Gastroesophageal sphincter (tissue), 4 donors: ENCODE data around the gene ARHGAP26. TPM values are rescaled to one million over a fixed set of nuclear protein-coding genes. Genes with fewer than 3 reads are reported as not detected.

ENCODE experiments used
- ATAC-seq: fragments of 150-250 bp; one replicate; pipeline ENCODE4 v1.9.1; 2016; ENCODE audit warnings: mild to moderate bottlenecking, moderate library complexity
- H3K27ac ChIP-seq, 4 donors: fragments of 200-600 bp; sonication (generic) in 3 of 4; 1 replicate in 3 of 4; 2 replicates in 1 of 4; pipeline ENCODE4 v1.5.1; 2016 to 2019
- H3K27me3 ChIP-seq: fragments of 200-600 bp; sonication (generic); one replicate; pipeline ENCODE4 v1.5.1; 2019
- H3K36me3 ChIP-seq, 2 donors: fragments of 200-600 bp; sonication (generic); one replicate each; pipeline ENCODE4 v1.5.1; 2019; ENCODE audit warnings: control low read depth in 1 of 2
- H3K4me1 ChIP-seq, 3 donors: fragments of 200-600 bp; sonication (generic); 1 replicate in 2 of 3; 2 replicates in 1 of 3; pipeline ENCODE4 v1.5.1; 2016 to 2019; ENCODE audit warnings: control low read depth in 2 of 3
- H3K4me3 ChIP-seq, 2 donors: fragments of 200-600 bp; sonication (generic); one replicate each; pipeline ENCODE4 v1.5.1; 2019; ENCODE audit warnings: mild to moderate bottlenecking in 1 of 2, moderate library complexity in 1 of 2
- H3K9me3 ChIP-seq, 3 donors: fragments of 200-600 bp; sonication (generic); one replicate each; pipeline ENCODE4 v1.5.1; 2017 to 2019; ENCODE audit warnings: control low read depth in 2 of 3
- CTCF ChIP-seq, 4 experiments: fragments of 200-600 bp in 2 of 4; fragments of 450-650 bp in 2 of 4; sonication (generic) in 1 of 4; IDR thresholded peaks; one replicate each; pipeline ENCODE4 v1.5.1; 2017 to 2019; ENCODE audit warnings: antibody characterized with exemption in 4 of 4, mild to moderate bottlenecking in 2 of 4, moderate library complexity in 2 of 4
- EP300 ChIP-seq: sonication (generic); formaldehyde crosslinking; IDR thresholded peaks from one replicate; pipeline ENCODE4 v1.6.1; 2017; ENCODE audit warnings: antibody characterized with exemption, mild to moderate bottlenecking
- POLR2A ChIP-seq, 2 donors: fragments of 450-650 bp; IDR thresholded peaks; one replicate each; pipeline ENCODE4 v1.6.1; 2017; ENCODE audit warnings: antibody characterized with exemption in 2 of 2, mild to moderate bottlenecking in 2 of 2, moderate library complexity in 1 of 2
- POLR2AphosphoS5 ChIP-seq: sonication (generic); formaldehyde crosslinking; IDR thresholded peaks from one replicate; pipeline ENCODE4 v1.6.1; 2017; ENCODE audit warnings: antibody characterized with exemption
- WGBS, 2 donors: methylation state at CpG; one replicate each; pipeline ENCODE4 v1.1.5; 2018; ENCODE audit warnings: low coverage in 1 of 2; 5-methylcytosine and 5-hydroxymethylcytosine counted together
- total RNA-seq, 4 donors: library from RNA; depleted of rRNA; stranded (reverse); fragments of >200 nt; gene quantifications; one replicate each; pipeline ENCODE4 v1.1.0, GENCODE V29; 2016

Gene ARHGAP26
- total RNA-seq, 4 donors from 2014 or later = 15.2 to 41.7 (median 31.7) TPM

GRCh38 chr5:143052967-143053682 is 282.9 kb downstream of the ARHGAP26 start:
- WGBS, 2 donors = 86 to 100% methylated on average over 1 of the region's 3 CpGs
- Histone ChIP-seq H3K27ac (no peak overlapping the region), H3K36me3 (no peaks in the 10 kb centered on the region), H3K9me3 (no peaks in the 10 kb centered on the region), H3K27me3 (no peaks in the 10 kb centered on the region), H3K4me3 (no peak overlapping the region), H3K4me1 (peaks cover 12 to 56% (median 12%) of the 10 kb centered on the region in 3 donors)
- no peak for ATAC-seq
- TF ChIP-seq POLR2A (IDR thresholded peaks at IDR 0.05) (no peak), POLR2AphosphoS5 (no peak), CTCF (IDR thresholded peaks at IDR 0.05) (no peak), EP300 (no peak)

GRCh38 chr5:143053780-143054179 is 283.6 kb downstream of the ARHGAP26 start:
- 77 to 94% methylated on average over 8 of the region's 8 CpGs for WGBS, 2 donors

GRCh38 chr5:143054480-143054941 is 284.3 kb downstream of the ARHGAP26 start:
- no peaks in the 10 kb centered on the region for H3K27me3 ChIP-seq
- peaks cover 12 to 67% (median 14%) of the 10 kb centered on the region in 3 donors for H3K4me1 ChIP-seq
- no peak for TF ChIP-seq CTCF (IDR thresholded peaks at IDR 0.05)
- TF ChIP-seq POLR2AphosphoS5 = no peak
- no peak for TF ChIP-seq POLR2A (IDR thresholded peaks at IDR 0.05)
- no peak for TF ChIP-seq EP300
- no peak overlapping the region for H3K4me3 ChIP-seq
- peaks cover 0 to 4% of the 10 kb centered on the region in 2 donors for H3K36me3 ChIP-seq
- WGBS, 2 donors = 18 to 21% methylated on average over 4 to 5 of the region's 5 CpGs
- H3K27ac ChIP-seq = no peak overlapping the region
- H3K9me3 ChIP-seq = no peaks in the 10 kb centered on the region
- no peak for ATAC-seq

More at GRCh38 chr5:143053780-143054179, 283.6 kb downstream of the ARHGAP26 start:
- H3K4me3 ChIP-seq = no peak overlapping the region
- TF ChIP-seq CTCF (IDR thresholded peaks at IDR 0.05) = no peak
- no peak for TF ChIP-seq POLR2AphosphoS5
- TF ChIP-seq POLR2A (IDR thresholded peaks at IDR 0.05) = no peak
- TF ChIP-seq EP300 = no peak
- peaks cover 0 to 4% of the 10 kb centered on the region in 2 donors for H3K36me3 ChIP-seq
- no peak overlapping the region for H3K27ac ChIP-seq
- H3K27me3 ChIP-seq = no peaks in the 10 kb centered on the region
- H3K9me3 ChIP-seq = no peaks in the 10 kb centered on the region
- H3K4me1 ChIP-seq = peaks cover 12 to 60% (median 12%) of the 10 kb centered on the region in 3 donors
- no peak for ATAC-seq

- Histone ChIP-seq H3K36me3 (peaks cover 0 to 4% of the 10 kb centered on the region in 2 donors), H3K27me3 (no peaks in the 10 kb centered on the region), H3K9me3 (no peaks in the 10 kb centered on the region), H3K4me3 (no peak overlapping the region), H3K27ac (peak overlapping the region in 1 of 4 donors; percentile 19), H3K4me1 (peaks cover 17 to 77% (median 20%) of the 10 kb centered on the region in 3 donors)
- 79 to 80% methylated on average over 5 of the region's 5 CpGs for WGBS, 2 donors
- no peak for ATAC-seq
- TF ChIP-seq CTCF (IDR thresholded peaks at IDR 0.05) = no peak
- TF ChIP-seq EP300 = no peak
- no peak for TF ChIP-seq POLR2A (IDR thresholded peaks at IDR 0.05)
- TF ChIP-seq POLR2AphosphoS5 = no peak
These were observed 285.6 kb downstream of the ARHGAP26 start for GRCh38 chr5:143055596-143056338.
